ENCODE results near the gene POU2F3. TPM values are rescaled to one million over a fixed set of nuclear protein-coding genes. Genes with fewer than 3 reads are reported as not detected.

The POU2F3 gene
- not detected in 2 replicates for total RNA-seq

DNA sequence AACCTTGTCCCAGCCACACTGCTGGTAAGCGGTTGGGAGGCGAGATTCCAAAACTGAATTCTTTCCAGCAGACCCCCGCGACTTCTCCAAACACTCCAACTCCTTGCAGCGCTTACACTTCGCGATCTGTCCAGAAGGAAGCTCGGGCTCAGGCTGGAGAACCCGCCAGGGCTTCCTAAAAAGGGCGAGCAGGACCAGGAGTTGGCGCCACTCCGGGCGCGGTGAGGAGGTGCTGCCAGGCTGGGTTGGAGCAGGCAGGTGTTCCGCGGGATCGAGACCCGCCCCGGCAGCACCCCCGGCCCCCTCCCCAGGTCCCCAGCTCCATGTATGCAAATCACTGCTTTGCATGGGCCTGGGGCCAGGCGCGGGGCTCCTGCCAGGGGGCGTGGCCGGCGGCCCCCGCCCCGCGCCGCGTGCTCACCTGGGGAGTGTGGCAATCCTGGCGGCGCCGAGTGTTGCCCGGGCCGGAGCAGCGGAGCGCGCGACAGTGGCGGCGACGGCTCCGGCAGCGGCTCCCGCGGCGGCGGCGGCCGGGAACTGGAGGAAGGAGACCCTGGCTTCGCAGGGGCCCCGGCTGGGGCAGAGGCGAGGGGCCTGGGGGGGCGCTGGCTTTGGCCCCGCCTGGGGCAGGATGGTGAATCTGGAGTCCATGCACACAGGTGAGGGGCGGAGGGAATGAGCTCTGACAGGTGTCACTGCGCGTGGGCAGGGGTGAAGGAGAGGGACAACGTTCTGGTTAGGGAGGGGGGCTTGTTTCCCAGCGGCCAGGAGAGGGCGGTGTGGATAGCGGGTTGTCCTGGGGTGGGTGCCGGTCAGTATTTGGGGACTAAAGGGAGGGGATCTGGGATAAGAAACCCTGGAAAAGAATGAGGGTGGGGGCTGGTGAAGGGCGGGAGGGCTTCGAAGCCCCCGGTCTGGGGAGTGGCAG is at the start of gene POU2F3:
Gene POU2F3 (plus strand): TSS at position 428 of the 928 bp plus-strand sequence. CDS start 204 bp downstream, at position 632.

DNA sequence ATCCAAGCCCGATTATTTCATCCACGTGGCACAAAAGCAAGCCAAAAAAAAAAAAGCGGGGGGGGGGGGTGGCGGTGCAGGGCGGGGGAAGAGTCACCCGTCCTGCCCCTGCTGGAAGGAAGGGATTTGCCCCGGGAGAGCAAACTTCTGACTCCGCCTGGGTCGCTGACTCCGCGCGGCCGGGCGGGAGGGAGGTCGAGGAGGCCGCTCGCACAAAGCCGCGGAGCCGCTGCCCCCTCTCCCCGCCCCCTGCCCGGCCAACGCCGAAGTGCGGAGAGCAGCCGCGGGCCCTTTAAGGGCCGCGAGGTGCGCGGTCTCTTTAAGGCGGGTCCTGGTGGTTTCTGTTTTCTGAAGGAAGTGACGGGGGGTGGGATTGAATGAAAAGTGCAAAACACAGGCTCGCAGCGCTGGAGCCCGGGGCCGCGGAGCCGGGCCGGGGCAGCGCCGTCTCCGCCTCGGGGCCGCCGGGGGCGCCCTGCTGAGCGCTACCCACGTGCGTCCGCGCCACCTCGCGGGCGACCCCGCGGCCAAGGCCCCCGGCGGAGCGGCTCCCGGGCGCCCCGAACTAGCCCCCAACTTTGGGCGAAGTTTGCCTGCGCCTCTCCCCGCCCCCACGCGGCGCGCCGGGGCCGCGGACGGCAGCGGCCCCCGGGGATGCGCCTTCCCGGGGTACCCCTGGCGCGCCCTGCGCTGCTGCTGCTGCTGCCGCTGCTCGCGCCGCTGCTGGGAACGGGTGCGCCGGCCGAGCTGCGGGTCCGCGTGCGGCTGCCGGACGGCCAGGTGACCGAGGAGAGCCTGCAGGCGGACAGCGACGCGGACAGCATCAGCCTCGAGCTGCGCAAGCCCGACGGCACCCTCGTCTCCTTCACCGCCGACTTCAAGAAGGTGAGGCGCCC is 29.1 kb upstream of the POU2F3 start, which contains the start of gene OAF:
Gene OAF (plus strand): TSS at position 407 of the 896 bp plus-strand sequence. CDS start 248 bp downstream, at position 655.

DNA sequence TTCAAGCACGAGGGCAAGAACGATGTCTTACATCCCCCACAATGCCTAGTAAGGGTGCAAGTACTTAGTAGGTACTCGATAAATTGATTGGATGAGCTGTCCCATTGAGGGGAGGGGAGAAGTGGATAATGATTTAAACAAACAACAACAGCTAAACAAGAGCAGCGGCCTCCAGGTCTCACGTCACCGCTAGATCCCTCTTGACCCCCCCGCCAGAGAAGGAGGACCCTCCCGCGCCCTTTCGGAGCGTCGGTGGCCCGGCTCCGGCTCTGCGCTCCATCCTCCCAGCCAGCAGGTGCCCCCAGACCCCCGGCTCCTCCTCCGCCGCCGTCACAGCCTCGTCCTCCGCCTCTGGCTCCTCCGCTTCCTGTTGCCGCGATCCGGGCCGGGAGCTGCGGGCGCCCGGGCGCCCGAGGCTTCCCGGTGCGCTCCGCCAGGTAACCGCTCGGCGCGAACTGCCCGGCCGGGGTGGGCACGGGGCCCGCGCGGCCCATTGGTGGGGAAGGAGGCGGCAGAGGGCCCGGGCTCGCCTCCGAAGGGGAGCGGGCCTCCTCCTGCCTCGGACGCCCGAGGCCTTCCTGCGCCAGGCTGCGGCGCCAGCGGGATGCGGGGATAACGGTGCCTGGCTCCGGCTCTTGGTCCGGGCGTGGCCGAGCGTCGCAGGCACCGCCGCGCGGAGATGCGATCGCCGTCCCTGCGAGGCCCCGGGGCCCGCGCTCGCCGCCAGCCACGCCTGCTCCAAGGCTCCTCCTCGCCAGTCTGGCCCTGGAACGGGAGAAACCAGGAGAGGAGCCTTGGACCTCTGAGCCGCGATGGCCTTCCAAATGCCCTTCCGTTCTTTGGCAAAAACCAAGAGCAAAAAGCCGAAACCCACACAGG is 85.2 kb downstream of the POU2F3 start, which contains the start of gene TLCD5:
Gene TLCD5 (plus strand): TSS at position 368 of the 879 bp plus-strand sequence. CDS start 2,143 bp downstream, outside the sequence.

DNA sequence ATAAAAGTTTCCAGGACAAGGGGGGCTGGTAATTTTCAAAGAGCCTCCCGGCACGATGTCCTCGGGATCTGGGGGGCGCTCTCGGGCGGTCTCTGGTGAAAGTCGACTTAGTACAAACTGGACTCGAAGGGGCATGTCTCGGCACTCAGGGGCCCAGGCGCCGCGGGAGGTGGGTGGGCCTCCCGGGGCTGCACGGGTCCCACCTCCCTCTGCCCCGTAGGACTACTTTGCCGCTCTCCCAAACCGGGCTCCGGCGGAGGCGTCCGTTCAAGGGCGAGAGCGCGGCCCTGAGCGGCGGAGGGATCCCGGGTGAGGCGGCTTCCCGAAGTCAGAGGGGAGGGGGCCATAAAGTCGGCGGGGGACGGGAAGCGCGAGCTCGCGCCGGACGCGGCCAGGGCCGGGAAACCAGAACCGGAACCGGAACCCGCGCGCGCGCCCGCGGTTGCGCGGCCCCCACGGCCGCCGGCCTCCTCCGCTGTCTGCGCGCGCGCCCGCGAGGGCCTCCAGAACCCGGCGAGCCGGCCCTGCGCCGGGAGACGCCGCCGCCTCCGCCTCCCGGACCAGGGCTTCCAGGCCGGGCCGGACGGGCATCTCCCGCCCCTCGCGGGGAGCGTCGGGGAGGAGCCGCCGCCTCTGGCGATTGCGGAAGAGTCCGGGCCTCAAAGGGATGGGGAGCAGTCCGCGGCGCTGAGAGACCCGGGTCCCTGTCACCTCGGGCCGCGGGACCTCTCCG is 96.1 kb downstream of the POU2F3 start, which contains the start of gene ARHGEF12:
Gene ARHGEF12 (plus strand): TSS at position 506 of the 733 bp plus-strand sequence. CDS start 831 bp downstream, outside the sequence.

Small RNAs within 50 kb of the gene (small RNA-seq; reads per million reads assigned to genes)
- gene RF00100: 330 reads per million, percentile 99 among the genes with 10 or more reads in this experiment

Other genes starting within 250 kb of the POU2F3 start
- not detected in 2 replicates for gene TRIM29, start 102.0 kb upstream of the POU2F3 start, total RNA-seq
- 17.0 and 26.9 TPM in 2 replicates for gene OAF, start 29.1 kb upstream of the POU2F3 start, total RNA-seq
- gene TLCD5, start 85.2 kb downstream of the POU2F3 start, total RNA-seq: 5.2 and 6.6 TPM in 2 replicates
- gene ARHGEF12, start 96.3 kb downstream of the POU2F3 start, total RNA-seq: 118 and 136 TPM in 2 replicates

All from vein endothelial cell (primary cell).